GM18907 (cell line): Measurements from ENCODE around the gene FARS2.
A peak's percentile ranks its signal among the peaks of the same experiment; 100 is the strongest.

Experiments
- ATAC-seq: cut with Tn5 transposase; IDR thresholded peaks from one replicate; pipeline ENCODE4 v1.9.1; 2021; ENCODE audit warnings: mild to moderate bottlenecking, moderate library complexity; ENCODE audit not compliant: unreplicated experiment

Gene FARS2

DNA sequence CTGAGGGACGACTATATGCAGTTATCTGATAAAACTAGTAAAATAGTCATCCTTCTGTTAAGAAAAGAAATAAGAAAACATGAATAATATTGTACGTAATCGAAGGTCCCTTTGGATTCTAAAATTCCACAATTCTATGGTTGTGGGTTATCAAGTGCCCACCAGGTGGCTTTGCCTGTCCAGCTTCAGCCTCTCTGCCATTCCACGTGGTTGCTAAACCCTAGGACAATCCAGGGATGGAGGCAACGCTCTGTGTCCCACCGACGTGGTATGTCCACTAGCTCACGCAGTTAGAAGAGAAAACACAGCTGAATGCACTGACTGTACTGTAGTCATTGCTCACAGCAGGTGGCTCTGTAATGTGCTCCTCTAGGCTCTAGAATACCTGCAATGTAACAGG, 349.3 kb downstream of the FARS2 start:
- ATAC-seq, result no peak

DNA sequence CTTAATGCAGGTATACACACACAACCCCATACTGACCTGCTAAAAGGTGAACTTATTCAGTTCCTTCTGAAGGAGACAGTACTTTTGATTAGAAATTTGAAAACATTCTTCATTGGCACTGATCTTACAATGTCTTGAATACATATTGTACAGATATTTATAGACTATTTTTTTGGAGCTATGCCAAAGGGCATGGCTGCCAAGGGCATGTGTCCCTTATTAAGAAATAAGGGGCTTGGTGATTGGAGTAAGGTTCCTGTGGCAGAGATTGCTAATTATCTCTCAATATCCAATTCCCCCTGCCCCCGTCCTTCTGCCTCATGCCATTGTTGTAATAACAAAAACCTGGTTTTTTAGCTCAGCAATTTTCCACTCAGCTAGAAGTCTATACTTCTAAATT, 355.9 kb downstream of the FARS2 start:
- ATAC-seq, result no peak

DNA sequence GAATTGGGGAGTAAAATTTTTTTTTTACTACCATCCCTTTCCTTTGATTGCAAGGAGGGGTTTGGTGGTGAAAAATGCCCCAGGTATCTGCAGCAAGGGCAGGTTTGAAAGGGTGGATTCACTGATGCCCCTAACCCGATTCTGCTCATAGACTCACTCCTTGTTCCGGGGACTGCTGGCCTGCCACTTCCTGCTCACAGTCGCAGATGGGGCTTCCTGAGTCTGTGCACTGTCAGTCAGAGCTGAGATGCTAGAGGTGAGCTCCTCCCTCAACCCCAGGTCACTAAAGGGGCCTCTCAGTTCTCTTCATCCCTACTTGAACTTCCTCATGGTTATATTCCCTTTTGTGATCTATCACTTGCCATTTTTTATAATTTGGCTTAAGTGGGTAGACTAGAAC, 357.9 kb downstream of the FARS2 start:
- ATAC-seq, result peak; percentile 79

DNA sequence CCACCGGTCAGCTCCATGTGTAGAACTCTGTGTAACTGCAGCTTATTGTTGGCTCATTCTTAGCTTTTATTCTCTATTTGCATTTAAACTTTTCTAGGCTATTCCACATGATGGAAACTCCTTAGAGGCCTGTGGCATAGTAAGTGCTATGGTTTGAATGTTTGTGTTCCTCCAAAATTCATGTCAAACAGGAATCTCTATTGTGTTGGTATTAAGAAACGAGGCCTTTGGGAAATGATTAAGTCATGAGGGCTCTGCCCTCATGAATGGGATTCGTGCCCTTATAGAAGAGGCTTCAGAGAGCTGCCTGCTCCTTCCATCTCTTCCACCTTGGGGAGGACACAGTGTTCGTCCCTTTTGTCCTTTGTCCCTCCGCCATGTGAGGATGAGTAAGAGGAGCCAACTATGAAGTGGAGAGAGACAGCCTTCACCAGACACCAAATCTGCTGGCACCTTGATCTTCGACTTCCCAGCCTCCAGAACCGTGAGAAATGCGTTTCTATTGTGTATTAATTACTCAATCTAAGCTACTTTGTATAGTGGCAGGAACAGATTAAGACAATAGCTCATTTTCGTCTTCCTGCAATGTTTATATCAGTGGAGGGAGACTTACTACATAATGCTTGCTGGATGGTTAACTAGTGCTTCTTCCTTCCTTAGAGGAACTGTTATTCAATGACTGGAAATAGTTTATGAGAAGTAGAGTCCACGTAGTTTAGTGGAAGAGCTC, 361.1 kb downstream of the FARS2 start:
- no peak for ATAC-seq

DNA sequence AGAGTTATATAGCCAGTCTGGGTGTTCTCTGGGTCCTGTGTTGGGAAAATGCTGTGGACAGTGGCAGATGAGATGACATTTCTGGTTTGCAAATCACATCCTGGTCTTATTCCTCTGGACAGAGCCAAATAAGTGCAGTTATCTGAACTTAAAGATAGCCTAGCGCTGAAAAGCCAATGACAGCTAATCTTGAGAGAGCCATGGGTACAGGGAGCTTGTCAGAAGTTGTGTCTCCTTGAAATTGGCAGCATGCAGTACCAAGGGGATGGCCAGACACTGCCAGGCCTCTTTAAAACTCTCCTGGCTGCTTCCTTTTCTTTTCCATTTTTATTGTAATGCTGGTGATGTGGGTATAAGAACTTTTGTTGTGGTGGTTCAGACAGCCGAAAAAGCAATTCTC, 362.5 kb downstream of the FARS2 start:
- no peak for ATAC-seq

DNA sequence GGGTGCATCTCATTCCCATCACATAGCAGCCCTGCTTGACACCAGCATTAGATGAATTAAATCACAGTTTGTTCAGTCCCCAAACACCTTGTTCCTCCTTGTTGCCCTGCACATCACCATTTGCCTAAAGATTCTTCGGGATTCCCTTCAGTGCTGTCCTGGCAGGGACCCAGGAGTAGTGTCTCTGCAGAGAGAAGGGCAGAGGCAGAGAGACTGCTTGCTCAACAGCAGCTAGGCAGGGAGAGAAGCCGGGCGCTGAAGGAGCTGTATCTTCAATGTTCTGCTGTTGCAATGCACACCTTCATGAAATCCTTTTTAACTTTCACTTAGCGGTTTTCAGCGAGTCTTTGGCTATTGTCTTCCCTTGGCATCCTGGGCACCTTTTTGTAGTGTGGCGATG, 362.9 kb downstream of the FARS2 start:
- ATAC-seq, result no peak

DNA sequence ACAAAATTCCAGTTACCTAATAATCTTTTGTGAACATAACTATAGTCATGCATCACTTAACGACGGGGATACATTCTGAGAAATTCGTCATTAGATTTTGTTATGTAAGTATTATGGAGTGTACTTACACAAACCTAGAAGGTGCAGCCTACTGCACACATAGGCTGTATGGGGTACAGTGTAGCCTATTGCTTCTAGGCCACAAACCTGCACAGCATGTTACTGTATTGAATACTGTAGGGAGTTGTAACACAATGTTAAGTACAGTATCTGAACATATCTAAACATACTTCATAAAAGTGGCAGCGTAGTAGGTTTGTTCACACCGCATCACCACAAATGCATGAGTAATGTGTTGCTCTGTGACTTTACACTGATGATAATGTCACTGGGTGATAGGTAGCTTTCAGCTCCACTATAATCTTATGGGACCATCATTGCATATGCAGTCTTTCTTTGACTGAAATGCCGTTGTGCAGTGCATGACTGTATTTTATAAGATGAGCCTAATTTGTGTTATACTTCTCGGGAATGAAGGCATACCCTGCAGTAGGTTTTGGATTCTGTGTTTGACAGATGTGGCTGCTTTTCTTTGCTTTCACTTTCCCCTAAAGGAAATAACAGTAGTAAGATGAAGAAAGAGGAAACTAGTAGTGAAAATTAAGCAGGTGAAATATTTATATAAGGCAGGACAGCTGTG, 365.6 kb downstream of the FARS2 start:
- ATAC-seq, result peak; percentile 80

DNA sequence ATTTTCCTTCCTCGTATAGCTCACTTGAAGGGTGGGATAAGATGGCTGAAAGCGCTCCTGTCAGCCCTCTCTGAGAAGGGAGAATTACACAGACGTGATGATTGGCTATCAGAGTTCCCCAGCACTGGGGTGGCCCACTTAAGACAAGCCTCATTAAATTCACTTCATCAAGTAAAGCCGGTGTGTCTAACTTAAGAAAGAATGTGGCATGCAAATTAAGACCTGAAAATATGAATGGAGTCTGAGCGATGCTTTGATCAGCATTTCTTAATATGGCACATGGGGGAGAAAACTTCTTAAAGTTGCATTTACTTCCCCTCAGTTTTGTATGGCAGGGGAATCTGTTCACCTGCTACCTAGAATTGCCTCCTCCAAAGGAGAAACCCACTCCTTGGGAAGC, 369.3 kb downstream of the FARS2 start:
- ATAC-seq, result no peak

DNA sequence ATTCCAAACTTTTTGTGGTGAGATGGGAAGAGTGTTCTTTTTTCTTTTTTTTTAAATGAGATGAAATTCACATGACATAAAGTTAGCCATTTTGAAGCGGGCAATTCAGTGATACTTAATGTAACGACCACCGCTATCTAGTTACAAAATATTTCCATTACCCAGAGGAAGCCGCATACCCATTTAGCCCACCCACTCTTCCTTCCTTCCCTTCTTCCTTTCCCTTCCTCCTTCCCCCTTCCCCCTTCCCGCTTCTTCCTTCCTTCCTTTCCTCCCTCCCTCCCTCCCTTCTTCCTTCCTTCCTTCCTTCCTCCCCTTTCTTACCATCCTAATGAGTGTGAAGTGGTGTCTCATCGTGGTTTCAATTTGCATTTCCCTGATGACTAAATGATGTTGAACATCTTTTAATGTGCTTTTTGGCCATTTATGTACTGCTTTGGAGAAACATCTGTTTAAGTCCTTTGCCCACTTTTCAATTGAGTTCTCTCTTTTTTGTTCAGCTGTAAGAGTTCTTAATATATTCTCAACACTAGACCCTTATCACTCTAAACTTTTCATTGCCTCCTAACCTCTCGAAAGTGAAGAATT, 371.1 kb downstream of the FARS2 start:
- no peak for ATAC-seq

DNA sequence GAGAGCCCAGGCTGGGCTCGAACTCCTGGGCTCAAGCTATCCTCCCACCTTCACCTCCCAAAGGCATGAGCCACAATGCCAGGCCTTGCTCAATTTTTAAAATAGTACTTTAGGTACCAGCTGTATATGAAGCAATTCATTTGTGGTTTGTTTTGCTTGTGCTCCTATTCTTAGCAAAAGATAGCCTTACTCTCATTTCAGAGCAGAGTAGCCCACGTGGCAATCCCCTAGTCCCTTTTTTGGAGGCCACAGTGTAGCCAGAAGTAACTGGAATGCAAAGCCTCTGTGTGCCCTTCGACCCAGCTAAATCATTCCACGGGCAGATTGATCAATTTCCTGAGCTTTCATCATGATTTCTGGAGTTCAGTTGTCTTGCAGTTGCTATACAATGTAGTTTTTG, 373.2 kb downstream of the FARS2 start:
- no peak for ATAC-seq

DNA sequence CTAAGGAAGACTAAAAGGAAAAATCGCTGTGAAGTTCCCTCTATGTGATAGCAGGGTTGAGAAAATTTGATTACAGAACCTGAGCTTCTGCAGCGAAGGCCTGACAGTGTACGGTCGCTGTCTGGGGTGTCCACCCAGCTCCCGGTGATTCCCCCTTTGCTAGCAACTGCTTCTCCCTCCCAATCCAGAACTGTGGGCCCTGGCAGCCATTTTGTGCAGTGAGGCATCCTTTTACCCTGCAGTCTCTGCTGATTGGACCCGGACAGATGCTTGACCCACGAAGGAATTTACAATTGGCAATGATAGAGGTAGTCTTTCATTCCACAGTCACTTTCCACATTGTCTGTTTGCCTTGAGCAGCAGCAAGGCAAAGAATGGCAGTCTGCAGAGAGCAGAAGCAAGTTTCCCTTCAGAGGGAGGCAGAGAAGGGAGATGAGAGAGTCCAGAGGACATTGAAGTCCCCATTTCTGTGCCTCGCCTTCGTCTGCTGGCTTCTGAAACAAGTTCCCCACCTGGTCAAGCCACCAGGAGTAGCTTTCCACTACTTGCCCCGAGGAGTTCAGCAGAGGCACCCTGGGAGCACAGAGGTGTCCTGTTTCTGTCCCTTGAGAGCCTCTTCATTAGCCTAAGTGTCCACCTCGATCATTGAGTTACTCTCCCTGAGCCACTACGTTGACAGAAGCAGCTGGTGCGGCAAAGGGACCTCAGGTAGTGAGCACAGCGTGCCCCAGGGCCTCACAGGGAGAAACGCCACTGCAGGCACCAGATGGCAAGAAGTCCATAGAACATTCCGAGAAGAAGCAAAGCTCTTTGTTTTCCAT, 375.1 kb downstream of the FARS2 start:
- no peak for ATAC-seq

DNA sequence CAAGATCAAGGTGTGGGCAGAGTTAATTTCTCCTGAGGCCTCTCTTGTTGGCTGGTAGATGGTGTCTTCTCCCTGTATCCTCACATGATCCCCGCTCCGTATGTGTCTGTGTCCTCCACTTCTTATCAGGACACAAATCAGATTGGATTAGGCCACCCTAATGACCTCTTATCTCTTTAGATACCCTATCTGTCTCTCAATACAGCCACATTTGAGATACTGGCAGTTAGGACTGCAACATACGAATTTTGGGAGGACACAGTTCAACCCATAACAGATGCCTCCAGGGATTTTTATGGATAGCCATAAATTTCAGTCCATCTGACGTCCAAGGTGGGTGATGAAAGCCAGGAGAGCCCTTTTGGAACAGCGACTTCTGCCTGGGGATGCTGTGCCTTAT, 376.4 kb downstream of the FARS2 start:
- ATAC-seq, result no peak

DNA sequence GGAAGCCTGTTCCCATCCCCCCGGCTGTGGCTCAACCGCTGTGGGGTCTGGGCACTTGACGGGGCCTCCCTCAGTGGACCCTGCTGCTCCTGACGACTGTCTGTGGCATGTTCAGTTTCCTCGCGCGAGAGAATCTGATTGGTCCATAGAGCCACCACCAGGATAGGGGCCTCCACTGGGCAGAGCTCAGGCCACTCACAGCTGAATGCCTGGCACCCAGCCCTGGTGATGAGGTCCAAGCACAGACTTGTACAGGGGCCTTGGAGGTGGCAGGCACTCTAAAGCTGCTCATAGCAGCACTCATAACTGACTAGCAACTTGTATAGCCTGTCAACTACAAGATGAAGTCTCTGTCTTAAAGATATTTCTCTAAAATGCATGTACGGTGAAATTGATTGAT, 377.4 kb downstream of the FARS2 start:
- no peak for ATAC-seq

DNA sequence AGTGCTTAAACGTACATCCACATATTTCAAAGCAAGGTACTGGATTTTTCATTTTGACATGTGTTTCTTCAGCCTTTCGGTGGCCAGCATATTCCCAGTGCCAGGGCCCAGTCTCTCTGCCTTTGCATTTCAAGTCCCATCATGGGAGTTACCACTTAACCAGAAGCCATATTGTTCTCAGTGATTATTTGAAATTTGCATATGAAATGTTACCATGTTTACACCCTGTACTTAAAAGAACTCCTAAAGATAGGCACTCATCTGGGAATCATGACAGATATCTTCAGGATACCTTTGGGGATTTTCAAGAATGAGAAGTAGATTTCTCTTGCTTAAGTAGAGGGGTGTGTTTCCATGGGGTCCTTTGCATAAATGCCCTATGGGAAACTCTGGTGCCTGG, 377.9 kb downstream of the FARS2 start:
- ATAC-seq, result no peak

DNA sequence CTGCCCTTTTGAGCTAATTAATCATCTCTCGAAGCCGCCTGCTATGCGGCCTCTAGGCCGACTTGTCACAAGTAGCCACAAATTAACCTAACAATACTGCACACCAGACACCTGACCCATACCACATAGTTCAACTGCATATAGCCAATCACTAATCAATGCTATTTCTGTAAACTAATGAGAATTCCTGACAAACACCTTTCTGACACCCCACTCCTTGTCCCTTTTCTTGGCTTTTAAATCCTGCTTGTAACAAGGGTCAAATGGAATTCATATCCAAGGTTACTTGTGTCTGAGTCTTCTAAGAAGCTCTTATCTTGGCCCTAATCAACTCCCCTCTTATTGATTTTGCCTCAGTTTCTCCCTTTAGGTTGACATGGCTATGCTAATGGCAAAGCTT, 379.3 kb downstream of the FARS2 start:
- ATAC-seq, result no peak

DNA sequence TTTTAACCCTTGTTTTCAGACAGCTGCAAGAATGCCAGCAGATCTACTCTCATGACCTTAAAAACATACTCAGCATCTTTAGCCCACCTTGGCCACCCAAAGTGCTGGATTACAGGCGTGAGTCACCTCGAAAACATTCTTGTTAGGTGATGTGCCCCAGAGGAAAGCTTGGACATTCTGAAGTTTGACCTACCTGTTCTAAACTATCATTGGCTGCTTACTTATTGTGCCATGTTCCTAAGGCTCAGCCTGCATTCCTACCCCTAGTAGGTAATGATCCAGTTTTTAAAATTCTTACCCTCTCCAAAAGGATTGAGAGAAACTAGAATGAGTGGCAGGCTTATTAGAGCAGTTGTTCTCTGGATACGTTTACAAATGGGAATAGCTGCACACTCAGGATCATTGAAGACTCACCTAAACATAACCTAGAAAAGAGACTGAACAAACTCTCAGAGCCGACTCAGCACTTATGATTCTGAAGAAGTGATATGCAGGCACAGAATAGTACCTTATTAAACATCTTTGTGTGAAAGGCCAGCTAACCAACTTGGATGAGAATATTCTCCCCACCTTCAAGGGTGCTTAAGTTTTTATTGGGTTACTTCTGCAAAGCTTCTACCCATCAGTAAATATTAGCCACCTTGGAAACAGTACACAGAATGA, 383.3 kb downstream of the FARS2 start:
- ATAC-seq, result no peak

DNA sequence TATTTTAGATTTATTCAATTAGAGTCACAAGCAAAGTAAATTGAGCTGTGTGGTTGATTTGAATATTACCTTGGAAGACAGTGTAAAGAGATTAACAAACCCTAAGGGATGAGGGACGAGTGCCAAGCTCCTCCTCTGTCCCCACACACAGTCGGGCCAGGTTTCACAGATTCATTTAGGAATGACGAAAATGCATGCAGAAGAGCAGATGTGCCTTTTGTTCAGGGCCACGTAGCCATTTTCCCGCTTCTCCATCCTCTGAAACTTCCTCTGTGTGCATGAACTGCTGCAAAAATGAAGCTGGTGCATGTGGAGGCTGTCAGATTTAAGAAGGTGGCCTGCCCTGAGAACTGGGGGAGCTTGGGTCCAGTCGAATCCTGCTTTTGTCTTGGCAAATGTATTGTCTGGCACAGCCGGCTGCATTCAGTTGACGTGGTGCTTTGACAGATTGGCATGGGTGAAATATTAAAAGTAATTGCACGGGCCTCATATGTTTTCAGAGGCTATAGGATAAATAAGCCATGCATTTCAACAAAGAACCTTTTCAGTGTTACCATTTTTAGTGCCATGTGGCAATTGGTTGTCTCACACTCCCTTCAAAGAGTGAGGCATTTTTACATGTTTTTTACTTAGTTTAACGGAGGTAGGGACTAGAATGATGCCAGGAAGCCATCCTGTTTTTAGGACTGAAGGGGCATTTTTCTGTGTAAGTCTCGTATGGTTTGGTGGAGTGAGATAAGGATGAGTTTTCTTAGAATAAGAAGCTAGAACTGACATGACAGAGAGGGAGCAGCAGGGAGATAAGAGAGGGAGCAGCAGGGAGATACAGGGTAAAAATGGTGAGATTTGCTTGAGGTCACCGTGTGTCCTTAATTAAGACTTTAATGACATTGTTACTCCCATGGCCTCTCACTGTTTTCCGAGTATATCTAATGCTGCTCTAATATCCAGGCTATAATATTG, 384.3 kb downstream of the FARS2 start:
- ATAC-seq, result no peak

DNA sequence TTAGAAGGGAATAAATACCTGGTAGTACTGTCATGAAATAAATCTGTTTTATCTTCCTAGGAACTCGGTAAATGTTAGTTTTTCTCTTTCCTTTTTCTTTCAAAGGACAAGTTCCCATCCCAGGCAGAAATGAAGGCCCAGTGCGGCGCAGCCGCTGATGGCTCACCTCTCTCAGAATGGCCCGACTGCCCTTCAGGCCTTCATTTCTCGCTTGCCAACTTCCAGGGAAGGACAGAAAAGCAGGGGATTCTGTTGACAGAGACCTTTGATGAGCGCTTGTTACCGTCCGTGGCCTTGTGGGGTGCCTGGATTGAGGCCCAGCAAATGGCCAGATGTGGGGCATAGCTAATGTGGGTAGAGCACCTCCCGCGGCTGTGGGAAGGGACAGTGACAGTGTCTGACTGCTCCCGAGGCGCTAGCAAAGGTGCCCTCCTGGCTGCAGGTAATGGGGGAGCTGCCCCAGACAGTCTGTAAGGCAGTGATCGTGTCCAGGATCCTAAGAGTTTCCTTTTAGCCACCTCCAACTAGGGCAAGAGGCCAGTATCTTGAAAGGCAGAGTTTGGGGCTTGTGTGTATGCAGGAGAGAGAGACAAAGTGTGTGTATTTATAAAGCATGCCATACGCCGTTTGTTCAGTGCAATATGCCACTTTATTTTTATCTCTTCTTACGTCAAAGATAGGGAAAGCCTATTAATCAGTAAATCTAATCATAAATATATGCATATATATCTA, 391.3 kb downstream of the FARS2 start:
- ATAC-seq, result no peak

DNA sequence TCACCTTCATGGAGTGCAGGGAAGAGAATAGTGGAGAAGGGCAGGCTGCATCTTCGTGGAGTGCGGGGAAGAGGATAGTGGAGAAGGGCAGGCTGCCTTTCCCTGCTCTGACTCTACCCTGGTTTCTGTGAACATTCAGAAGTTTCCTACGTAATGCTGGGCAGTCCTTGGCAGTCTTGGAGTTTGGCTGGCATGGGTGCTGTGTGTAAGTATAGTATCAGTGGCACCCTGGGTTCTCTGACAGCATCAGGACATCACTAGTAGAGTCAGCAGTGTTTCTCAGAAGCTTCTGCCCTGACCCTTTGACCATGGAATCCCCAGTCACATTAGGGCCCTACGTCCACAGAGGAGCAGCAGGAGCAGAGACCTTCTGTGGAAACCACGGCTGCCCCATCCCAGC, 392.5 kb downstream of the FARS2 start:
- no peak for ATAC-seq
